H1 (cell line): ENCODE data around the gene GRM5. TPM values are rescaled to one million over a fixed set of nuclear protein-coding genes. Genes with fewer than 3 reads are reported as not detected.

Experiments used
- BACH1 ChIP-seq: IDR thresholded peaks from 2 replicates; pipeline ENCODE4 v1.6.1; 2012; ENCODE audit warnings: low read length, improper control_type of control experiment
- CBX8 ChIP-seq: fragments of 300-800, 300-1000 bp; sonication (generic); IDR thresholded peaks from 2 replicates; pipeline ENCODE4 v1.7.1; 2016; ENCODE audit warnings: low read depth, low read length, borderline replicate concordance
- EZH2 ChIP-seq: fragments of 200-600 bp; sonication (generic); IDR thresholded peaks from 2 replicates; pipeline ENCODE4 v1.7.1; 2012; ENCODE audit warnings: low read depth, mild to moderate bottlenecking, moderate library complexity, low read length, inconsistent platforms; ENCODE audit not compliant: severe bottlenecking
- KDM5A ChIP-seq: fragments of 200-600 bp; IDR thresholded peaks from 2 replicates; pipeline ENCODE4 v1.7.1; 2012; ENCODE audit warnings: mild to moderate bottlenecking, low read length, inconsistent platforms, mixed read lengths
- POLR2A ChIP-seq, 2 experiments: IDR thresholded peaks; 1 replicate in 1 of 2; 2 replicates in 1 of 2; pipeline ENCODE4 v1.6.1; 2011; ENCODE audit warnings: low read depth in 2 of 2, low read length in 2 of 2, mild to moderate bottlenecking in 2 of 2; ENCODE audit errors: control extremely low read depth in 1 of 2
- POLR2AphosphoS5 ChIP-seq: IDR thresholded peaks from 2 replicates; pipeline ENCODE4 v1.6.1; 2011; ENCODE audit warnings: low read depth, low read length
- RBBP5 ChIP-seq: IDR thresholded peaks from 2 replicates; pipeline ENCODE4 v1.7.1; 2012; ENCODE audit warnings: low read depth, mild to moderate bottlenecking, inconsistent platforms, low read length, moderate library complexity, borderline replicate concordance
- RXRA ChIP-seq: IDR thresholded peaks from 2 replicates; pipeline ENCODE4 v1.6.1; 2011; ENCODE audit warnings: low read depth, mild to moderate bottlenecking, low read length, moderate library complexity; ENCODE audit not compliant: insufficient read depth
- SP2 ChIP-seq: IDR thresholded peaks from 2 replicates; pipeline ENCODE4 v1.6.1; 2012; ENCODE audit warnings: mild to moderate bottlenecking, low read length, inconsistent platforms
- SP4 ChIP-seq: IDR thresholded peaks from 2 replicates; pipeline ENCODE4 v1.6.1; 2012; ENCODE audit warnings: low read length, inconsistent platforms
- TAF7 ChIP-seq: optimal IDR thresholded peaks from 2 replicates; pipeline ENCODE3; 2011; ENCODE audit warnings: low read depth, mild to moderate bottlenecking, inconsistent platforms, low read length, moderate library complexity, borderline replicate concordance
- TBP ChIP-seq: IDR thresholded peaks from 2 replicates; pipeline ENCODE4 v1.6.1; 2011; ENCODE audit warnings: low read depth, low read length, improper control_type of control experiment
- ZNF274 ChIP-seq: IDR thresholded peaks from 2 replicates; pipeline ENCODE4 v1.7.0; 2012; ENCODE audit warnings: low read length, borderline replicate concordance; ENCODE audit errors: extremely low read depth
- polyA plus RNA-seq, 7 experiments: library from polyadenylated mRNA; depleted of rRNA in 3 of 7; stranded (reverse) in 5 of 7; unstranded in 2 of 7; fragments of >200 nt in 5 of 7; fragments of 200-250 nt in 2 of 7; gene quantifications; 1 replicate in 5 of 7; 2 replicates in 1 of 7; 4 replicates in 1 of 7; pipeline versions ENCODE4 v1.2.1 to v1.2.3, GENCODE V29; 2011 to 2013; ENCODE audit warnings: missing spikeins in 2 of 7, mixed read lengths in 2 of 7
- total RNA-seq: library from RNA; stranded (reverse); fragmentation: NEBNext Ultra II Directional; extraction: Animal tissue kit (Norgen Biotek cat#: 25700); gene quantifications from 2 replicates; pipeline ENCODE4 v1.2.1, GENCODE V29; 2021
- TF ChIP-seq, protein P1 (sequence below): IDR thresholded peaks from 2 replicates; pipeline ENCODE4 v1.6.1; 2011; ENCODE audit warnings: low read depth, mild to moderate bottlenecking, low read length; ENCODE audit not compliant: insufficient read depth
- TF ChIP-seq, protein P2 (sequence below): IDR thresholded peaks from 2 replicates; pipeline ENCODE4 v1.6.1; 2012; ENCODE audit warnings: inconsistent platforms
- TF ChIP-seq, protein P3 (sequence below): IDR thresholded peaks from 2 replicates; pipeline ENCODE4 v1.6.1; 2011; ENCODE audit warnings: low read length, improper control_type of control experiment

GRM5 gene
- total and polyA plus RNA-seq, 2 of the 8 experiments (the other 6 are each of a cell fraction or from before 2014, with no cell fraction given): 0.15 to 0.43 TPM

DNA sequence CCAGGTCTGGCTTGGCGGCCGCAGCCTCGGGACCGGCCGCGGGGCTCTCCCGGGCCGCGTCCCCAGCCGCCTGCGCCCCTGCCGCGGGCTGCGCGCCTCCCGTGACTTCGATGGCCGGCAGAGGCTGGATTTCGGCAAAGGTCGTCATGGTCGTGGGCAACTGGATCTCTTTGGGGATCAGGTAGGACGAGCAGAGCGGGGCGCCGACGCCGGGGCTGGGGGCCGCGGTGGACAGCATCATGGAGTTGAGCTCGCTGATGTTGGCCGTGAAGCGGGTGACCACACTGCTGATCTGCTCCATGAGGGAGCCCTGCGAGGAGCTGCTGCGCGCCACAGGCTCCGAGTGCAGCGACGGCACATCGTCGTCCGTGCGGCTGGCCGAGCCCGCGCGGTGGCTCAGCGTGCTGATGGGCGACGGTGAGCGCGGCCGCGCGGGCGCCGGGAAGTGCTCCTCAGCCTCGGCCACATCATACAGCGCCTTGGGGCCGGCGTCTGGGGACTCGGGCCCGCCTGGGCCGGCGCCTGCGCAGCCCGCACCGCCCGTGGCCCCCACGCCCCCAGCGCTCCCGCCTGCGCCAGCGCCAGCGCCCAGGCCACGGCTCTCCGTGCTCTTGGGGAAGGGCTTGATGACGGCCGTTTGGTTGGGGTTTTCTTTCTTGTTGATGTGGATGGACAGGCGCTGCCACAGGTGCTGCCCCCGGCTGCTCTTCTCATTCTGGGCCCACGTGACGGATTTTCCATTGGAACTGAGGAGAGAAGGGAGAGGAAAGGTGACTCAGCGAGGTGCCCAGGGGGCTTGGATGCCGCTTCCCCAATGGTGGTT lies 556.8 kb downstream of the GRM5 start (continued):
- TF ChIP-seq, protein P1, sequence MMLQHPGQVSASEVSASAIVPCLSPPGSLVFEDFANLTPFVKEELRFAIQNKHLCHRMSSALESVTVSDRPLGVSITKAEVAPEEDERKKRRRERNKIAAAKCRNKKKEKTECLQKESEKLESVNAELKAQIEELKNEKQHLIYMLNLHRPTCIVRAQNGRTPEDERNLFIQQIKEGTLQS: peak; percentile 52
- no peak for TF ChIP-seq BACH1
- TF ChIP-seq CBX8: no peak
- no peak for TF ChIP-seq TAF7
- no peak for TF ChIP-seq ZNF274
- TF ChIP-seq KDM5A: no peak
- peak; percentile 64 for TF ChIP-seq EZH2
- peak; percentile 95; the same call in 1 of the 2 replicates for TF ChIP-seq RBBP5
- TF ChIP-seq SP2: no peak
- TF ChIP-seq, protein P2, sequence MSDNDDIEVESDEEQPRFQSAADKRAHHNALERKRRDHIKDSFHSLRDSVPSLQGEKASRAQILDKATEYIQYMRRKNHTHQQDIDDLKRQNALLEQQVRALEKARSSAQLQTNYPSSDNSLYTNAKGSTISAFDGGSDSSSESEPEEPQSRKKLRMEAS: peak; percentile 98
- peak in 1 of 2 experiments; percentile 74; a peak in 2 of 3 replicates for TF ChIP-seq POLR2A (IDR thresholded peaks at IDR 0.05; ENCODE audit: control extremely low read depth in 1 of 2, low read depth in 2 of 2, low read length in 2 of 2)
- TF ChIP-seq SP4: no peak
- TF ChIP-seq RXRA: no peak
- TF ChIP-seq, protein P3, sequence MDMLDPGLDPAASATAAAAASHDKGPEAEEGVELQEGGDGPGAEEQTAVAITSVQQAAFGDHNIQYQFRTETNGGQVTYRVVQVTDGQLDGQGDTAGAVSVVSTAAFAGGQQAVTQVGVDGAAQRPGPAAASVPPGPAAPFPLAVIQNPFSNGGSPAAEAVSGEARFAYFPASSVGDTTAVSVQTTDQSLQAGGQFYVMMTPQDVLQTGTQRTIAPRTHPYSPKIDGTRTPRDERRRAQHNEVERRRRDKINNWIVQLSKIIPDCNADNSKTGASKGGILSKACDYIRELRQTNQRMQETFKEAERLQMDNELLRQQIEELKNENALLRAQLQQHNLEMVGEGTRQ: peak; percentile 64
- 0 out of 2 replicates have a peak, but pooled peaks have one; percentile 11 for TF ChIP-seq TBP
- TF ChIP-seq POLR2AphosphoS5: peak; percentile 52; the same call in 1 of the 2 replicates
